Endothelial cell of umbilical vein (primary cell): ENCODE measurements around the gene ZNF705A. TPM values are rescaled to one million over a fixed set of nuclear protein-coding genes. Genes with fewer than 3 reads are reported as not detected.

Experiments
- BruUV-seq: library from RNA; stranded (reverse); fragments of 400-500 nt; replicated peaks from 2 replicates; lab custom pipeline; 2021; lab: Mats Ljungman, UMichigan
- CTCF ChIA-PET: fragments of 300-600, 350-600 bp; sonication (Branson Sonifier 250); formaldehyde crosslinking; loops from one replicate; lab custom pipeline; 2021; ENCODE audit warnings: antibody characterized with exemption, inconsistent platforms; lab: Charles Lee
- POLR2A ChIA-PET: fragments of 300-600, 350-600 bp; sonication (Branson Sonifier 250); formaldehyde crosslinking; loops from one replicate; lab custom pipeline; 2021; ENCODE audit warnings: antibody characterized with exemption, inconsistent platforms; lab: Charles Lee
- DNase-seq: peaks from one replicate; pipeline ENCODE4 v3.0.0-alpha.2; 2011; ENCODE audit warnings: low read depth, low spot score
- FAIRE-seq: peaks from 2 replicates; lab custom pipeline; 2011; peaks lifted over from hg19 to GRCh38; lab: Jason Lieb, UNC
- H2AFZ ChIP-seq: 2 replicates; pipeline ENCODE4 v1.6.0; 2012; ENCODE audit warnings: low read depth, low read length, control low read depth, inconsistent platforms
- H3K27ac ChIP-seq: 2 replicates; pipeline ENCODE4 v1.5.1; 2011; ENCODE audit warnings: low read depth, mild to moderate bottlenecking, control low read depth, low read length, moderate library complexity; ENCODE audit not compliant: insufficient read depth
- H3K27me3 ChIP-seq, 2 experiments: 2 replicates each; pipeline versions ENCODE4 v1.6.0 to v1.6.1; 2011; ENCODE audit warnings: low read length in 2 of 2, mixed read lengths in 1 of 2; ENCODE audit not compliant: control insufficient read depth in 2 of 2, insufficient read depth in 2 of 2
- H3K36me3 ChIP-seq, 2 experiments: 2 replicates in 1 of 2; 3 replicates in 1 of 2; pipeline ENCODE4 v1.5.1; 2011; ENCODE audit warnings: low read length in 2 of 2, mild to moderate bottlenecking in 1 of 2, moderate library complexity in 1 of 2; ENCODE audit not compliant: control insufficient read depth in 2 of 2, insufficient read depth in 2 of 2; ENCODE audit errors: extremely low read depth in 1 of 2
- H3K4me1 ChIP-seq: 3 replicates; pipeline ENCODE4 v1.5.1; 2011; ENCODE audit warnings: mild to moderate bottlenecking, low read length; ENCODE audit not compliant: control insufficient read depth, insufficient read depth; ENCODE audit errors: extremely low read depth
- H3K4me2 ChIP-seq: 2 replicates; pipeline ENCODE4 v1.6.1; 2011; ENCODE audit warnings: low read length, control low read depth, mixed read lengths; ENCODE audit not compliant: insufficient read depth
- H3K4me3 ChIP-seq, 3 experiments: fragments of 200-600 bp in 1 of 3; sonication (generic), shearing (Covaris generic) in 1 of 3; replicated peaks in 1 of 3; 2 replicates each; pipeline ENCODE4 v1.5.1; 2011 to 2016; ENCODE audit warnings: control low read depth in 3 of 3, low read length in 3 of 3, mild to moderate bottlenecking in 2 of 3, inconsistent platforms in 1 of 3, low read depth in 1 of 3, moderate library complexity in 1 of 3; ENCODE audit not compliant: insufficient read depth in 1 of 3
- H3K79me2 ChIP-seq: 2 replicates; pipeline ENCODE4 v1.6.0; 2012; ENCODE audit warnings: low read length, inconsistent platforms; ENCODE audit not compliant: control insufficient read depth, insufficient read depth
- H3K9ac ChIP-seq: replicated peaks from 2 replicates; pipeline ENCODE3; 2011; ENCODE audit warnings: low read length, control low read depth; ENCODE audit not compliant: insufficient read depth; ENCODE audit errors: extremely low read depth
- H3K9me1 ChIP-seq: replicated peaks from 3 replicates; pipeline ENCODE4 v1.6.0; 2011; ENCODE audit warnings: mild to moderate bottlenecking, low read length; ENCODE audit not compliant: control insufficient read depth, insufficient read depth; ENCODE audit errors: extremely low read depth
- H3K9me3 ChIP-seq: replicated peaks from 2 replicates; pipeline ENCODE4 v1.5.1; 2012; ENCODE audit warnings: low read length, inconsistent platforms; ENCODE audit not compliant: control insufficient read depth, insufficient read depth
- H4K20me1 ChIP-seq: replicated peaks from 2 replicates; pipeline ENCODE3; 2011; ENCODE audit warnings: mild to moderate bottlenecking, low read length; ENCODE audit not compliant: control insufficient read depth, insufficient read depth; ENCODE audit errors: extremely low read depth
- CTCF ChIP-seq, 2 donors: IDR thresholded peaks; 1 replicate in 1 of 2; 2 replicates in 1 of 2; pipeline ENCODE4 v1.5.1; 2011; ENCODE audit warnings: low read length in 2 of 2, mild to moderate bottlenecking in 2 of 2, moderate library complexity in 2 of 2, control low read depth in 1 of 2, inconsistent platforms in 1 of 2, low read depth in 1 of 2; ENCODE audit not compliant: insufficient read depth in 1 of 2; ENCODE audit errors: extremely low read depth in 1 of 2
- EZH2 ChIP-seq: IDR thresholded peaks from 2 replicates; pipeline ENCODE4 v1.6.1; 2012; ENCODE audit warnings: borderline replicate concordance, low read depth, mild to moderate bottlenecking, moderate library complexity, low read length, inconsistent platforms; ENCODE audit not compliant: severe bottlenecking
- FOS ChIP-seq: IDR thresholded peaks from 2 replicates; pipeline ENCODE4 v1.6.1; 2011; ENCODE audit warnings: mild to moderate bottlenecking, low read length, moderate library complexity, borderline replicate concordance; ENCODE audit not compliant: insufficient read depth
- GATA2 ChIP-seq: IDR thresholded peaks from 2 replicates; pipeline ENCODE4 v1.7.0; 2011; ENCODE audit warnings: low read depth, mild to moderate bottlenecking, moderate library complexity, mixed read lengths, low read length; ENCODE audit not compliant: insufficient read length, insufficient read depth
- JUN ChIP-seq: IDR thresholded peaks from 2 replicates; pipeline ENCODE4 v1.6.1; 2011; ENCODE audit warnings: borderline replicate concordance, low read depth; ENCODE audit not compliant: insufficient read length, insufficient read depth
- MYC ChIP-seq: IDR thresholded peaks from one replicate; pipeline ENCODE4 v1.6.1; 2011; ENCODE audit warnings: mild to moderate bottlenecking, low read depth, low read length
- POLR2A ChIP-seq: IDR thresholded peaks from 2 replicates; pipeline ENCODE4 v1.6.1; 2012; ENCODE audit warnings: low read depth, mild to moderate bottlenecking, control low read depth, low read length
- POLR2AphosphoS5 ChIP-seq: IDR thresholded peaks from 2 replicates; pipeline ENCODE4 v1.6.1; 2012; ENCODE audit warnings: low read depth, mild to moderate bottlenecking, control low read depth, low read length, moderate library complexity; ENCODE audit not compliant: insufficient read depth
- dilution Hi-C: fragments of 300-500 bp; cut with MboI; formaldehyde crosslinking; loops from one replicate; pipeline ENCODE4 v1.15.0; 2019; ENCODE audit warnings: low sequenced_read_pairs; ENCODE audit not compliant: extremely low pct_ligation_motif_present
- intact Hi-C: fragments of 100-400 bp; cut with micrococcal nuclease; formaldehyde crosslinking; loops from one replicate; pipeline ENCODE4 v1.10.0; 2022
- polyA plus RNA-seq, 4 experiments: library from polyadenylated mRNA; depleted of rRNA in 3 of 4; stranded (reverse) in 3 of 4; unstranded in 1 of 4; fragments of >200 nt; gene quantifications; 2 replicates each; pipeline versions ENCODE4 v1.2.1 to v1.2.3, GENCODE V29; 2011 to 2012; ENCODE audit warnings: missing spikeins in 1 of 4
- total RNA-seq: library from RNA; stranded (reverse); gene quantifications from 2 replicates; pipeline ENCODE4 v1.2.3, GENCODE V29; 2021
- TF ChIP-seq, protein P1 (sequence below): IDR thresholded peaks from 2 replicates; pipeline ENCODE4 v1.6.1; 2011; ENCODE audit not compliant: insufficient read depth, insufficient read length

Gene ZNF705A
- total and polyA plus RNA-seq, 2 donors (not counting 3 experiments of a cell fraction or from before 2014, with no cell fraction given) = not detected

DNA sequence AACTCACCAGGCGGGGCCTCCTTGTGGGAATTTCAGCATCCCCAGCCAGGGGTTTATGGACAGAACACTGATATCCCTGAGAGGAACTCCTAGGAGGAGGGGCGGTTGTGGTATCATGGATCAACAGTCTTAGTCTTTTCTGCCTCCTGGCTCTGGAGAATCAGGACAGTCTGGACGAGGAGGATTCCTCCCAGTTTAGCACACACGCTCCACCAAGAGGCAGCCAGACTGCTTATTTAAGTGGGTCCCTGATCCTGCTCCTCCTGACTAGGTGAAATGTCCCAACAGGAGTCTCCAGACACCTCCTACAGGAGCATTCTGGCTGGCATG is 10.4 kb upstream of the ZNF705A start:
- H3K9me1 ChIP-seq = no peaks in the 10 kb centered on the region
- BruUV-seq = no TSS peak
- ChIA-PET POLR2A (no interaction called here), CTCF (interaction anchor here (1.2 kb wide), 1 partner anchor 11 kb away, joined by 5 read pairs; the partner anchor contains the start of gene ZNF705A)
- TF ChIP-seq CTCF (IDR thresholded peaks at IDR 0.05; ENCODE audit: extremely low read depth in 1 of 2, insufficient read depth in 1 of 2, low read depth in 1 of 2, low read length in 2 of 2) = no peak
- TF ChIP-seq EZH2 = no peak
- no peak for TF ChIP-seq FOS
- TF ChIP-seq, protein P1, sequence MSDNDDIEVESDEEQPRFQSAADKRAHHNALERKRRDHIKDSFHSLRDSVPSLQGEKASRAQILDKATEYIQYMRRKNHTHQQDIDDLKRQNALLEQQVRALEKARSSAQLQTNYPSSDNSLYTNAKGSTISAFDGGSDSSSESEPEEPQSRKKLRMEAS = no peak
- TF ChIP-seq POLR2A = no peak
- TF ChIP-seq MYC = no peak
- no peak for TF ChIP-seq GATA2
- TF ChIP-seq POLR2AphosphoS5 = no peak
- no peak for TF ChIP-seq JUN
- no peak for FAIRE-seq
- intact Hi-C loops (no loop called here), dilution Hi-C loops (no loop called here)
- peaks cover 0 to 10% of the 10 kb centered on the region in 2 experiments for H3K27me3 ChIP-seq
- no peak overlapping the region for H2AFZ ChIP-seq
- H3K36me3 ChIP-seq = no peaks in the 10 kb centered on the region
- no peak overlapping the region for H3K4me3 ChIP-seq
- no peaks in the 10 kb centered on the region for H3K79me2 ChIP-seq
- no peaks in the 10 kb centered on the region for H3K9me3 ChIP-seq
- H4K20me1 ChIP-seq = no peaks in the 10 kb centered on the region
- no peak overlapping the region for H3K27ac ChIP-seq
- DNase-seq = no peak
- H3K9ac ChIP-seq = no peak overlapping the region
- H3K4me1 ChIP-seq = no peaks in the 10 kb centered on the region
- no peak overlapping the region for H3K4me2 ChIP-seq
